Heart left ventricle (tissue), 16 donors: Measurements from ENCODE around the gene ARHGEF17. TPM values are rescaled to one million over a fixed set of nuclear protein-coding genes. Genes with fewer than 3 reads are reported as not detected.

Experiments
- ATAC-seq, 4 donors: fragments of 200-7000 bp; cut with Tn5 transposase; one replicate each; pipeline ENCODE4 v1.9.1; 2020 to 2022; ENCODE audit warnings: moderate library complexity in 4 of 4, mild to moderate bottlenecking in 3 of 4, moderate number of reproducible peaks in 1 of 4
- DNase-seq, 5 donors: peaks; one replicate each; pipeline ENCODE4 v3.0.0-alpha.2; 2020
- H3K27ac ChIP-seq, 12 donors: fragments of 200-600 bp; sonication (generic) in 4 of 12; one replicate each; pipeline versions ENCODE4 v1.5.0 to v1.8.0; 2016 to 2022; ENCODE audit warnings: mild to moderate bottlenecking in 2 of 12
- H3K27me3 ChIP-seq, 9 donors: fragments of 200-600 bp; sonication (generic) in 2 of 9; one replicate each; pipeline versions ENCODE4 v1.5.1 to v1.8.0; 2016 to 2022; ENCODE audit warnings: mild to moderate bottlenecking in 3 of 9
- H3K36me3 ChIP-seq, 9 donors: fragments of 200-600 bp; sonication (generic) in 2 of 9; one replicate each; pipeline versions ENCODE4 v1.5.0 to v1.8.0; 2018 to 2022; ENCODE audit warnings: mild to moderate bottlenecking in 2 of 9
- H3K4me1 ChIP-seq, 12 donors: fragments of 200-600 bp; sonication (generic) in 4 of 12; one replicate each; pipeline versions ENCODE4 v1.5.0 to v1.8.0; 2016 to 2022; ENCODE audit warnings: mild to moderate bottlenecking in 3 of 12
- H3K4me3 ChIP-seq, 12 donors: fragments of 200-600 bp; sonication (generic) in 4 of 12; one replicate each; pipeline versions ENCODE4 v1.5.0 to v1.8.0; 2017 to 2022; ENCODE audit warnings: mild to moderate bottlenecking in 9 of 12, moderate library complexity in 4 of 12
- H3K9me3 ChIP-seq, 12 donors: fragments of 200-600 bp; sonication (generic) in 4 of 12; one replicate each; pipeline versions ENCODE4 v1.5.0 to v1.8.0; 2016 to 2022; ENCODE audit warnings: mild to moderate bottlenecking in 1 of 12
- CTCF ChIP-seq, 12 donors: fragments of 200-600 bp; sonication (generic) in 4 of 12; IDR thresholded peaks; one replicate each; pipeline versions ENCODE4 v1.5.0 to v1.8.0; 2018 to 2022; ENCODE audit warnings: antibody characterized with exemption in 12 of 12, mild to moderate bottlenecking in 5 of 12
- POLR2A ChIP-seq, 2 donors: fragments of 450-650 bp; IDR thresholded peaks; one replicate each; pipeline ENCODE4 v1.6.1; 2017; ENCODE audit warnings: antibody characterized with exemption in 2 of 2, mild to moderate bottlenecking in 2 of 2, moderate library complexity in 2 of 2
- WGBS, 4 donors: extraction: QIAGEN DNeasy Blood & Tissue Kit in 2 of 4; methylation state at CpG; one replicate each; pipeline versions ENCODE4 v1.1.5 to v1.1.7; 2013 to 2018; 5-methylcytosine and 5-hydroxymethylcytosine counted together
- intact Hi-C, 10 donors: fragments of 100-400 bp; cut with DNase I; formaldehyde crosslinking; loops; one replicate each; pipeline versions ENCODE4 v1.11.1 to v1.14.2; 2022
- polyA plus RNA-seq, 2 donors: library from polyadenylated mRNA; stranded (reverse); fragments of 200-250 nt; gene quantifications; one replicate each; pipeline ENCODE4 v1.2.3, GENCODE V29; 2013
- total RNA-seq, 9 donors: library from RNA; depleted of rRNA in 2 of 9; stranded (reverse); fragments of >200 nt in 2 of 9; fragmentation: NEBNext Ultra II Directional in 3 of 9; extraction: Animal tissue kit (Norgen Biotek cat#: 25700) in 3 of 9; gene quantifications; one replicate each; pipeline versions ENCODE4 v1.1.0 to v1.2.4, GENCODE V29; 2016 to 2023
- donor health status: ischemic (EF 13 %, LVEDD 7.1; RV severe dilation, severe dysfunction).
- donor health status: healthy with polysubstance abuse.
- donor health status: DM: no; HTN: yes; CAD: no.
- donor health status: DM: no; HTN: no; CAD: no.
- donor health status: ischemic (EF 25% LVEDD 6.9; RV normal size, moderate dysfunction).
- donor health status: ischemic (EF 25% LVEDD 5.7; RV mildly dilated, moderate dysfunction).
- donor health status: healthy.
- donor health status: DM: yes; HTN: yes; CAD: no.
- donor health status: ischemic (EF 35%, LVEDD 5.7; RV mildly dilated, moderate dysfunction).
- donor health status: nonischemic (EF 11% LVEDD 7.7; RV severe dilation, severe dysfunction).
- donor health status: DM: yes; HTN: yes; CAD: no.
- donor health status: PGD.
- donor health status: ischemic (EF 29% LVEDD 5.4; RV normal size, mild dysfunction).
- donor health status: nonischemic (EF 23%, LVEDD 6.1; RV moderate dilation, normal function).

Gene ARHGEF17
- total and polyA plus RNA-seq, 11 donors = 27.5 to 83.9 (median 56.5) TPM

DNA sequence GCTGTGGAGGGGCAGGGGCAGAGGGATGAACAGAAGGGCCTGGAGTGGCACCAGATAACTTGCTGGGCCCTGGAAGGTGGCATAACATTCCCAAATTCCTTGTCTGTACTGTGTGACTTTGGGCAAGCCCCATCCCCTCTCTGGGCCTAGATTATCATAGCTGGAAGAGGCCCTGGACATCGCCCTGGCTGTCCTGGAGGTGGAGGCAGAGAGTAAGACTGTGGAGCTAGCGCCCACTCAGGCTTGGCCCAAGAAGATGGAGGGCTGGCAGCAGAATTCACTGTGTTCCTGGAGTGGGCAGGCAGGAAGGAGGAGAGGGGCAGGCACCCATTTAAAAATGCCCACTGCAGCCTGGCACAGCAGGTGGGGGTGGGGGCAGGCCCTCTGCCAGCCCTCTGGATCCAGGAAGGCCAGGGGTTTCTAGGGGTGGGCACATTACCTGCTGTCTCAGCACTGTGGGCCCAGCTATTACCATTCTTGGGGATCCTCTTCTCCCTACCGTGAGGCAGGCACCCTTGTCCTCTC lies 22.6 kb downstream of the ARHGEF17 start:
- Histone ChIP-seq H3K27me3 (no peaks in the 10 kb centered on the region), H3K27ac (peak overlapping the region in 11 of 12 donors; percentile 39 to 81 (median 58)), H3K36me3 (peaks cover 0 to 8% (median 0%) of the 10 kb centered on the region in 9 donors), H3K4me3 (no peak overlapping the region), H3K4me1 (peaks cover 13 to 97% (median 79%) of the 10 kb centered on the region in 12 donors), H3K9me3 (no peaks in the 10 kb centered on the region)
- WGBS, 4 donors = 45 to 69% (median 57%) methylated on average over 3 of the region's 3 CpGs
- TF ChIP-seq CTCF (IDR thresholded peaks at IDR 0.05) = peak in 8 of 12 donors; percentile 11 to 50 (median 34)
- no peak for TF ChIP-seq POLR2A (IDR thresholded peaks at IDR 0.05)
- DNase-seq = no peak
- ATAC-seq = peak in 2 of 4 donors; percentile 14 to 25
- intact Hi-C loops = no loop called here

DNA sequence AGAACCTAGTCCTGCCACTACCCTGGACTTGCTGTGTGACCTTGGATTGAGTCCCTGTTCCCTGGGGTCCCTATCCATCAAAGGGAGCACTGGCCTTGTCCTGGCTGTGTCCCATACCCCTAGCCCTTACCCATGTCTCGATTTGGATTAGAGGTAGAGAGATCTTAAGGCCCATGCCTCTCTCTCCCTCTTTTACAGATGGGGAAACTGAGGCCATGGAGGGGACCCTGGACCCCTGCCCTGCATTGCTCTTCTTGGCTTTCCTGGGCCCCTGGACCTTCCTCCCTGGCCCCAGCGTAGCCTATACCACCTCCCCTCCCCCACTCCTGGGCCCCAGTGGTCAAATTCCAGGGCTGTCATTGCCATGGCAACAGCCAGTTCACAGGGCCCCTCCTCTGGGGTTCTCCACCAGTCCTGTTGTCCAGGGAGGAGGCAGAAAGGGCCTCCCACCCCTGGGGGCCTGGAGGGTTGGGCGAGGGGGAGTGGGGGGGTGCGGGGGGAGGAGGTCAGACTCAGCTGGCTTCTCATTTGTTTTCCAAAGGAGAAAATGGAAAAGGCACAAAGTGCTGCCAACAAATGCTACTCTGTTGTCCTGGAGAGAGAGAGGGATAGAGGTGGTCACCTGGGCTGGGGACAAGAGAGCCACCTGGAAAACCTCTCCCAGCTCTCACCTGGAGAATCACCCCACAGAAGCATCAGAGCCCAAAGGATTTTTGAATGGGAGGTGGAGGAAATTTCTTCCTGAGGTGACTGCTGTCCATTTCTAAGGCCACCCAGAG lies 23.3 kb downstream of the ARHGEF17 start:
- Histone ChIP-seq H3K4me3 (no peak overlapping the region), H3K27ac (peak overlapping the region in 11 of 12 donors; percentile 39 to 81 (median 58)), H3K36me3 (peaks cover 0 to 2% (median 0%) of the 10 kb centered on the region in 9 donors), H3K9me3 (no peaks in the 10 kb centered on the region), H3K27me3 (no peaks in the 10 kb centered on the region), H3K4me1 (peaks cover 13 to 94% (median 78%) of the 10 kb centered on the region in 12 donors)
- no peak for TF ChIP-seq POLR2A (IDR thresholded peaks at IDR 0.05)
- no peak for TF ChIP-seq CTCF (IDR thresholded peaks at IDR 0.05)
- intact Hi-C loops = no loop called here
- ATAC-seq (no peak), DNase-seq (peak in 3 of 5 donors; percentile 59 to 72 (median 60))
- WGBS, 4 donors = 49 to 59% (median 52%) methylated on average over 4 of the region's 4 CpGs

DNA sequence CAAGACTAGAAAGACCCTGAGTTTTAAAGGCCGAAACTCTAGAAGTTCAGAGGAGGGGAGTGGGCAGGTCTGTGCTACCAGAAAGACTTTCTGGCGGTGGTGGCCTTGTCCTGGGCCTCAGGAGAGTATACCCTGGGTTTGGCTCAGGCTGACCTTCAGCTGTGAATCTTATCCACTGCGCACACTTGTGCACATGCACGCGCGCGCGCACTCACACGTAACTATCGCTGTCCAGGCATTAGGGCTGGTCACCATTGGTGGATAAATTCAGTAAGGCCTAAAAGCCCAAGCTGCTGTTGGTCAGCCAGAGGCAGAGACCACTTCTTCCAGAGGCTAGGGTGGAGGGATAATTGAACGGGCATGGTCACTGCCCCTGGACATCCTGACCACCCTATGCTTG lies 25.1 kb downstream of the ARHGEF17 start:
- Histone ChIP-seq H3K4me3 (no peak overlapping the region), H3K27ac (peak overlapping the region in 11 of 12 donors; percentile 74 to 87 (median 79)), H3K27me3 (no peaks in the 10 kb centered on the region), H3K4me1 (peaks cover 13 to 87% (median 63%) of the 10 kb centered on the region in 12 donors), H3K9me3 (no peaks in the 10 kb centered on the region), H3K36me3 (peaks cover 0 to 5% (median 0%) of the 10 kb centered on the region in 9 donors)
- TF ChIP-seq CTCF (IDR thresholded peaks at IDR 0.05) (no peak), POLR2A (IDR thresholded peaks at IDR 0.05) (no peak)
- intact Hi-C loops = no loop called here
- DNase-seq (no peak), ATAC-seq (no peak)
- WGBS, 4 donors = 77 to 83% (median 80%) methylated on average over 11 of the region's 11 CpGs
